B cell (primary cell): ENCODE data around the gene PPP1CB. TPM values are rescaled to one million over a fixed set of nuclear protein-coding genes. Genes with fewer than 3 reads are reported as not detected.

Experiments
- ATAC-seq: fragments of 200-7000 bp; cut with Tn5 transposase; one replicate; pipeline ENCODE4 v1.10.0; 2021; ENCODE audit warnings: low read depth, mild to moderate bottlenecking, moderate number of reproducible peaks, moderate library complexity
- CTCF ChIA-PET: fragments of 350-600 bp; sonication (Branson Sonifier 250); formaldehyde crosslinking; loops from one replicate; lab custom pipeline; 2021; ENCODE audit warnings: antibody characterized with exemption, inconsistent platforms; lab: Charles Lee
- POLR2A ChIA-PET: fragments of 350-600 bp; sonication (Branson Sonifier 250); formaldehyde crosslinking; loops from one replicate; lab custom pipeline; 2021; ENCODE audit warnings: antibody characterized with exemption; lab: Charles Lee
- DNase-seq: peaks from one replicate; pipeline ENCODE4 v3.0.0; 2013
- H2AFZ ChIP-seq: 2 replicates; pipeline ENCODE4 v1.6.1; 2012; ENCODE audit warnings: mild to moderate bottlenecking, low read depth, low read length; ENCODE audit not compliant: insufficient read depth, poor library complexity, severe bottlenecking
- H3K27ac ChIP-seq, 2 donors: 1 replicate in 1 of 2; 2 replicates in 1 of 2; pipeline ENCODE4 v1.5.1; 2012 to 2013; ENCODE audit warnings: low read length in 2 of 2, mild to moderate bottlenecking in 2 of 2, moderate library complexity in 1 of 2
- H3K27me3 ChIP-seq, 4 experiments: fragments of 200-600 bp in 1 of 4; sonication (generic) in 1 of 4; replicated peaks in 1 of 4; 1 replicate in 2 of 4; 2 replicates in 2 of 4; pipeline versions ENCODE4 v1.6.1 to v1.7.0; 2013 to 2016; ENCODE audit warnings: low read length in 3 of 4, mild to moderate bottlenecking in 2 of 4, mixed read lengths in 1 of 4, moderate library complexity in 1 of 4; ENCODE audit not compliant: insufficient read depth in 4 of 4, control insufficient read depth in 3 of 4; ENCODE audit errors: control extremely low read depth in 1 of 4
- H3K36me3 ChIP-seq, 2 experiments: replicated peaks in 1 of 2; 1 replicate in 1 of 2; 2 replicates in 1 of 2; pipeline versions ENCODE4 v1.6.1 to v1.7.1; 2013; ENCODE audit warnings: low read length in 1 of 2; ENCODE audit not compliant: insufficient read depth in 2 of 2, control insufficient read depth in 1 of 2; ENCODE audit errors: control extremely low read depth in 1 of 2, extremely low read depth in 1 of 2
- H3K4me1 ChIP-seq, 2 donors: fragments of 200-600 bp in 1 of 2; sonication (generic) in 1 of 2; 1 replicate in 1 of 2; 2 replicates in 1 of 2; pipeline versions ENCODE4 v1.5.1 to v1.6.1; 2013 to 2017; ENCODE audit warnings: low read length in 2 of 2; ENCODE audit not compliant: control insufficient read depth in 2 of 2, insufficient read depth in 2 of 2
- H3K4me2 ChIP-seq: replicated peaks from 2 replicates; pipeline ENCODE3; 2012; ENCODE audit warnings: mild to moderate bottlenecking, low read depth, low read length; ENCODE audit not compliant: poor library complexity, severe bottlenecking
- H3K4me3 ChIP-seq, 5 experiments: fragments of 200-600 bp in 1 of 5; sonication (generic) in 1 of 5; 1 replicate in 3 of 5; 2 replicates in 2 of 5; pipeline versions ENCODE4 v1.5.1 to v1.7.0; 2011 to 2016; ENCODE audit warnings: low read length in 4 of 5, mild to moderate bottlenecking in 4 of 5, low read depth in 2 of 5, control low read depth in 1 of 5, moderate library complexity in 1 of 5; ENCODE audit not compliant: insufficient read depth in 1 of 5; ENCODE audit errors: control extremely low read depth in 1 of 5, extremely low read depth in 1 of 5
- H3K79me2 ChIP-seq: fragments of 200-600 bp; sonication (generic); one replicate; pipeline ENCODE4 v1.6.0; 2016; ENCODE audit warnings: low read length; ENCODE audit not compliant: control insufficient read depth, insufficient read depth
- H3K9ac ChIP-seq: fragments of 200-600 bp; sonication (generic); 2 replicates; pipeline ENCODE4 v1.6.1; 2017; ENCODE audit warnings: mild to moderate bottlenecking, low read length, moderate library complexity
- H3K9me3 ChIP-seq, 3 donors: one replicate each; pipeline versions ENCODE4 v1.6.1 to v1.7.1; 2013; ENCODE audit warnings: low read length in 2 of 3; ENCODE audit not compliant: control insufficient read depth in 2 of 3, insufficient read depth in 1 of 3; ENCODE audit errors: control extremely low read depth in 1 of 3
- H4K20me1 ChIP-seq: 2 replicates; pipeline ENCODE4 v1.6.0; 2012; ENCODE audit warnings: mild to moderate bottlenecking, low read length; ENCODE audit not compliant: insufficient read depth, control insufficient read depth, poor library complexity, severe bottlenecking
- H3K27ac Mint-ChIP-seq: one replicate; pipeline ENCODE4 v1.8.0; 2021; ENCODE audit warnings: mixed read lengths
- H3K27me3 Mint-ChIP-seq: one replicate; pipeline ENCODE4 v1.8.0; 2021; ENCODE audit warnings: mixed read lengths
- H3K4me1 Mint-ChIP-seq: one replicate; pipeline ENCODE4 v1.8.0; 2021; ENCODE audit warnings: mixed read lengths
- H3K4me3 Mint-ChIP-seq: one replicate; pipeline ENCODE4 v1.8.0; 2021; ENCODE audit warnings: mixed read lengths
- H3K9me3 Mint-ChIP-seq: one replicate; pipeline ENCODE4 v1.8.0; 2022; ENCODE audit warnings: mixed read lengths; ENCODE audit not compliant: insufficient read depth
- CTCF ChIP-seq: fragments of 200-600 bp; IDR thresholded peaks from one replicate; pipeline ENCODE4 v1.8.0; 2022; ENCODE audit warnings: antibody characterized with exemption, mild to moderate bottlenecking
- EZH2 ChIP-seq: IDR thresholded peaks from 2 replicates; pipeline ENCODE4 v1.6.1; 2012; ENCODE audit warnings: borderline replicate concordance, low read depth, mild to moderate bottlenecking, moderate library complexity, low read length; ENCODE audit not compliant: insufficient read depth, poor library complexity, severe bottlenecking
- WGBS: methylation state at CpG from one replicate; pipeline ENCODE4 v1.1.5; 2013; ENCODE audit warnings: missing lambda C conversion rate; ENCODE audit not compliant: insufficient coverage; 5-methylcytosine and 5-hydroxymethylcytosine counted together
- intact Hi-C: fragments of 100-400 bp; cut with micrococcal nuclease; formaldehyde crosslinking; loops from one replicate; pipeline ENCODE4 v1.10.0; 2022
- polyA plus RNA-seq: library from polyadenylated mRNA; depleted of rRNA; stranded (reverse); fragments of >200 nt; gene quantifications from 2 replicates; pipeline ENCODE4 v1.2.3, GENCODE V29; 2012
- total RNA-seq, 2 donors: library from RNA; stranded (reverse); fragments of 120-200 nt in 1 of 2; gene quantifications; 1 replicate in 1 of 2; 2 replicates in 1 of 2; pipeline versions ENCODE4 v1.2.3 to v1.2.4, GENCODE V29; 2013 to 2022

The PPP1CB gene
- total and polyA plus RNA-seq, 2 donors (not counting 1 experiment from before 2014, with no cell fraction given): 26.9 to 152 TPM

- Histone ChIP-seq H3K4me2 (no peak overlapping the region), H3K27me3 (no peaks in the 10 kb centered on the region), H3K9ac (no peak overlapping the region), H2AFZ (no peak overlapping the region), H3K27ac (no peak overlapping the region), H3K4me3 (no peak overlapping the region), H3K79me2 (no peaks in the 10 kb centered on the region), H3K4me1 (peaks cover 8 to 10% of the 10 kb centered on the region in 2 donors), H3K9me3 (no peaks in the 10 kb centered on the region), H4K20me1 (no peaks in the 10 kb centered on the region), H3K36me3 (no peaks in the 10 kb centered on the region)
- Mint-ChIP-seq H3K27ac (no peak overlapping the region), H3K4me1 (peaks cover 19% of the 10 kb centered on the region), H3K27me3 (no peaks in the 10 kb centered on the region), H3K4me3 (no peak overlapping the region), H3K9me3 (no peaks in the 10 kb centered on the region)
- no peak for DNase-seq
- ATAC-seq: no peak
- WGBS: 96% methylated on average over 3 of the region's 3 CpGs
- ChIA-PET CTCF (no interaction called here), POLR2A (no interaction called here)
- TF ChIP-seq EZH2 (no peak), CTCF (no peak)
- intact Hi-C loops: no loop called here
Observed at GRCh38 chr2:28720345-28720744, 31.3 kb upstream of the PPP1CB start.

DNA sequence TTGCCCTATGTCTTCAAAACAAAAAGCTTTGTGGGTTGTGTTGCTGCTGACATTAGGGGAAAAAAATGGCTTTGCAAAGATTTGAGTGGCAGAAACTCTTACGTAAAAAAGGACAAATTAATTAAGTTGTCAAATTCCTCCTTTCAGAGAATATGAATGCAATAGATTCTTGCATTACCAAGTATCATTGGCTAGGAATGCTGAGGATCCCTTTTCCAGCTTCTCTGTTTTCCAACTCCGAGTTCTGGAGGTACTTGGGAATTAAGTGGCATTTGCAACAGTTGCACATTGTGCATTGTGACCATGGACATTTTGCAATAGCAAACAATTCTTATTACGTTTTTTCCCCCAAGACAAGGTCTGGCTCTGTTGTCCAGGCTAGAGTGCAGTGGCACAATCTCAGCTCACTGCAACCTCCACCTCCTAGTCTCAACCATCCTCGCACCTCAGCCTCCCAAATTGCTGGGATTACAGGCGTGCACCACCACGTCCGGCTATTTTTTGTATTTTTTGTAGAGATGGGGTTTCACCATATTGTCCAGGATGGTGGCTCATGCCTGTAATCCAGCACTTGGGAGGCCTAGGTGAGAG is 29.9 kb upstream of the PPP1CB start:
- H3K27me3 Mint-ChIP-seq: no peaks in the 10 kb centered on the region
- no peak overlapping the region for H3K4me3 Mint-ChIP-seq
- ChIA-PET POLR2A (no interaction called here), CTCF (interaction anchor here (0.6 kb wide), 1 partner anchor 1396 kb away, joined by 5 read pairs; no protein-coding TSS in a partner anchor)
- 97% methylated on average over 3 of the region's 7 CpGs for WGBS
- ATAC-seq: no peak
- peaks cover 7% of the 10 kb centered on the region for H3K4me1 Mint-ChIP-seq
- Histone ChIP-seq H3K4me1 (no peaks in the 10 kb centered on the region), H3K4me3 (no peak overlapping the region), H4K20me1 (no peaks in the 10 kb centered on the region), H3K36me3 (no peaks in the 10 kb centered on the region), H3K27ac (no peak overlapping the region), H3K79me2 (no peaks in the 10 kb centered on the region), H3K4me2 (no peak overlapping the region), H3K27me3 (no peaks in the 10 kb centered on the region), H3K9me3 (no peaks in the 10 kb centered on the region), H2AFZ (no peak overlapping the region), H3K9ac (no peak overlapping the region)
- no peak for TF ChIP-seq CTCF
- no peak for TF ChIP-seq EZH2
- no peaks in the 10 kb centered on the region for H3K9me3 Mint-ChIP-seq
- intact Hi-C loops: no loop called here
- H3K27ac Mint-ChIP-seq: no peak overlapping the region
- DNase-seq: no peak
